Parathyroid adenoma (tissue), 2 donors: Measurements from ENCODE around the gene ARFGEF2.

Experiments used
- H2AFZ ChIP-seq: fragments of 300-600 bp; sonication (generic); one replicate; pipeline ENCODE4 v1.7.0; 2017; ENCODE audit warnings: antibody characterized with exemption, mild to moderate bottlenecking
- H3K27ac ChIP-seq: fragments of 300-600 bp; sonication (generic); one replicate; pipeline ENCODE4 v1.7.0; 2017
- H3K27me3 ChIP-seq: fragments of 300-600 bp; sonication (generic); one replicate; pipeline ENCODE4 v1.7.0; 2017; ENCODE audit warnings: low read length; ENCODE audit not compliant: control insufficient read depth, insufficient read depth
- H3K36me3 ChIP-seq: fragments of 300-600 bp; sonication (generic); one replicate; pipeline ENCODE4 v1.7.0; 2017; ENCODE audit warnings: low read length; ENCODE audit not compliant: control insufficient read depth, insufficient read depth
- H3K4me1 ChIP-seq: fragments of 300-600 bp; sonication (generic); one replicate; pipeline ENCODE4 v1.7.0; 2017; ENCODE audit warnings: control low read depth
- H3K4me2 ChIP-seq: fragments of 300-600 bp; sonication (generic); one replicate; pipeline ENCODE4 v1.7.0; 2017; ENCODE audit warnings: low read length
- H3K4me3 ChIP-seq: fragments of 300-600 bp; sonication (generic); one replicate; pipeline ENCODE4 v1.7.0; 2017; ENCODE audit warnings: low read depth, low read length
- H3K79me2 ChIP-seq: fragments of 300-600 bp; sonication (generic); one replicate; pipeline ENCODE4 v1.7.0; 2017; ENCODE audit warnings: control low read depth
- H3K9ac ChIP-seq: fragments of 300-600 bp; sonication (generic); one replicate; pipeline ENCODE4 v1.7.0; 2017; ENCODE audit warnings: mild to moderate bottlenecking
- H3K9me3 ChIP-seq: fragments of 300-600 bp; sonication (generic); one replicate; pipeline ENCODE4 v1.7.0; 2017; ENCODE audit warnings: low read length; ENCODE audit not compliant: control insufficient read depth
- CTCF ChIP-seq: fragments of 300-600 bp; sonication (generic); IDR thresholded peaks from one replicate; pipeline ENCODE4 v1.7.0; 2017; ENCODE audit warnings: antibody characterized with exemption, mild to moderate bottlenecking
- donor health status: primary hyperparathyroidism.

ARFGEF2 gene

GRCh38 chr20:48878534-48879248 is 42.8 kb upstream of the ARFGEF2 start:
- TF ChIP-seq CTCF: no peak
- Histone ChIP-seq H3K4me1 (no peaks in the 10 kb centered on the region), H3K4me2 (no peak overlapping the region), H3K79me2 (no peaks in the 10 kb centered on the region), H3K27me3 (no peaks in the 10 kb centered on the region), H3K4me3 (no peak overlapping the region), H3K27ac (no peak overlapping the region), H3K9ac (no peak overlapping the region), H2AFZ (no peak overlapping the region), H3K9me3 (no peaks in the 10 kb centered on the region), H3K36me3 (no peaks in the 10 kb centered on the region)

DNA sequence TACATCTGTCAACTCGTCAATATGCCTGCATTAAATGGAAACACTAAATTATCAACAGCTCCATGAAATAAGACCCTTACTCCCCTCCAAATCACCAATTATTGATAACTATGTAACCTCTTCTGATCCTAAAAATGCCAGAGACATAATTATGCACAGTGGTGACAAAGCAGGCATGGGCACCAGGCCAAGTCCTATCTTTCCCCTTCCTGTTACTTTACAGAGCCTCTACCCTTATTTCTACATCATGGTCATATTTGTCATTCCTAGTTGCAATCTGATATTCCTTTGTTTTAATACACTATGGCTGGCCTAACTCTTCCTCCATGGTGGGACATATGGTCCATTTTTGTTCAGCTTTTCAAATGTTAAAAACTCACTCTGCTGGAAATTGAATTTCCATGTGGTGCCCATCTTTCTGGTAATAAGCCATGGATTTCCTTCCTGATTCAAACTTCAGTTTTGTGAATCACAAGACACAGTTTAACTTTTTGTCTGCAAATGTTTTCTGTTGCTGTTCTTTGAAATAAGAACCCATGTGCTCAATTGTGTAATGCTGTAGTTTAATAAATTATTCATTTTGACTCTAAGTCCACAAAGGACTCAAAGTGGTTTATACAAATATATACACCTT is 41.8 kb upstream of the ARFGEF2 start:
- TF ChIP-seq CTCF: no peak
- no peak overlapping the region for H3K4me2 ChIP-seq
- H3K9me3 ChIP-seq: no peaks in the 10 kb centered on the region
- H2AFZ ChIP-seq: no peak overlapping the region
- no peaks in the 10 kb centered on the region for H3K27me3 ChIP-seq
- H3K4me3 ChIP-seq: no peak overlapping the region
- no peaks in the 10 kb centered on the region for H3K4me1 ChIP-seq
- no peaks in the 10 kb centered on the region for H3K79me2 ChIP-seq
- no peak overlapping the region for H3K27ac ChIP-seq
- no peaks in the 10 kb centered on the region for H3K36me3 ChIP-seq
- no peak overlapping the region for H3K9ac ChIP-seq

DNA sequence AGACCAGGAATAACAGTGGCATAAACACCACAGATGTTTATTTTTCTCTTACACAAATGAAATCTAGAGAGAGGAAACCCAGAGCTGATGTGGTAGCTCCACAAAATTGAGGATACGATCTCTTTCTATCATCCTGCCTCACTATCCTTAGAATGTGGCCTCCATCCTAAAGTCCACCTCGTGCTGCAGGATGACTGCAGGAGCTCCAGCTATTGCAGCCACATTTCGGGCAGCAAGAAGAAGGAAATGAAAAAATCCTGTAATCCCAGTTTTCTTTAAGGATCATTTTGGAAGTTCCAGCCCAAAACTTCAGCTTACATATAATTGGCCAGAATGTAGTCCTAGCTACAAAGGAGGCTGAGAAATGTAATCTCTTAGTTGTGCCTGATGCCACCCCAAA is 41.2 kb upstream of the ARFGEF2 start:
- Histone ChIP-seq H3K4me2 (no peak overlapping the region), H2AFZ (no peak overlapping the region), H3K4me1 (no peaks in the 10 kb centered on the region), H3K36me3 (no peaks in the 10 kb centered on the region), H3K9ac (no peak overlapping the region), H3K27me3 (no peaks in the 10 kb centered on the region), H3K9me3 (no peaks in the 10 kb centered on the region), H3K27ac (no peak overlapping the region), H3K4me3 (no peak overlapping the region), H3K79me2 (no peaks in the 10 kb centered on the region)
- no peak for TF ChIP-seq CTCF

DNA sequence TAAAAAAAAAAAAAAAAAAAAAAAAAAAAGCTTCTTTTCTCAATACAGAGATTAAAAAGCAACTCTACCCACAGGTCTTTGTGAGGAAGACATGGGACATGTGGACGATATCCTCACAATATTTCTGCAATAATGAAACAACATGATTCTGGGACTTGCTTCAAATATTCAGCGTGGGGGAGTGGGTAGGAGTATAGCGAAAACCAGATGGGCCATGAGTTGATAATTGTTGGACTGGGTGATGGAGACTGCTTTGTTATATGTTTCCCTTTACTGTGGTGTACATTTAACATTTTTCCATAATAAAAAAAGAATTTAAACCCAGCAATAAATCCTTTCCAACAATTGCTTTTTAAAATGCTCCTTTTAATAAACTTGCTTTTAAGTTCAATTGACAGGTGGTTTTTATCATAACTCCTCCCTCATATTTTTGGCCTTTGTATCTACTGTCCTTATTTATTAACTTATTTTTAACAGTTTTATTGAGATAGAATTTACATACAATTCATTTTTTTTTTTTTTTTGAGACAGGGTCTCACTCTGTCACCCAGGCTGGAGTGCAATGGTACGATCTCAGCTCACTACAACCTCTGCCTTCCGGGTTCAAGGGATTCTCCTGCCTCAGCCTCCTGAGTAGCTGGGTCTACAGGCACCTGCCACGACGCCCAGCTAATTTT is 40.4 kb upstream of the ARFGEF2 start:
- H3K36me3 ChIP-seq: no peaks in the 10 kb centered on the region
- no peak overlapping the region for H3K27ac ChIP-seq
- H3K79me2 ChIP-seq: no peaks in the 10 kb centered on the region
- no peak overlapping the region for H3K9ac ChIP-seq
- H3K4me3 ChIP-seq: no peak overlapping the region
- no peak for TF ChIP-seq CTCF
- no peaks in the 10 kb centered on the region for H3K4me1 ChIP-seq
- no peak overlapping the region for H3K4me2 ChIP-seq
- no peaks in the 10 kb centered on the region for H3K9me3 ChIP-seq
- no peak overlapping the region for H2AFZ ChIP-seq
- no peaks in the 10 kb centered on the region for H3K27me3 ChIP-seq
